Vagina (tissue), 2 donors: Measurements from ENCODE around the gene TNFRSF21. TPM values are rescaled to one million over a fixed set of nuclear protein-coding genes. Genes with fewer than 3 reads are reported as not detected.

Experiments
- DNase-seq, 2 donors: peaks; one replicate each; pipeline ENCODE4 v3.0.0-alpha.2; 2017; ENCODE audit errors: extremely low spot score in 2 of 2
- H3K27ac ChIP-seq: fragments of 200-600 bp; sonication (generic); one replicate; pipeline ENCODE4 v1.5.1; 2019
- H3K27me3 ChIP-seq: fragments of 200-600 bp; sonication (generic); one replicate; pipeline ENCODE4 v1.5.1; 2019
- H3K36me3 ChIP-seq, 2 donors: fragments of 200-600 bp; sonication (generic); one replicate each; pipeline ENCODE4 v1.5.1; 2017 to 2019
- H3K4me1 ChIP-seq: fragments of 200-600 bp; sonication (generic); one replicate; pipeline ENCODE4 v1.5.1; 2019
- H3K4me3 ChIP-seq, 2 donors: fragments of 200-600 bp; sonication (generic); 1 replicate in 1 of 2; 2 replicates in 1 of 2; pipeline ENCODE4 v1.5.1; 2016 to 2019
- H3K9me3 ChIP-seq: fragments of 200-600 bp; sonication (generic); one replicate; pipeline ENCODE4 v1.5.1; 2019
- CTCF ChIP-seq, 3 experiments: fragments of 450-650 bp in 2 of 3; fragments of 200-600 bp in 1 of 3; sonication (generic) in 1 of 3; IDR thresholded peaks; one replicate each; pipeline ENCODE4 v1.5.1; 2017 to 2019; ENCODE audit warnings: antibody characterized with exemption in 3 of 3, mild to moderate bottlenecking in 2 of 3, moderate library complexity in 2 of 3
- POLR2A ChIP-seq, 2 donors: fragments of 450-650 bp; IDR thresholded peaks; one replicate each; pipeline ENCODE4 v1.6.1; 2017; ENCODE audit warnings: antibody characterized with exemption in 2 of 2, mild to moderate bottlenecking in 2 of 2, moderate library complexity in 2 of 2
- POLR2AphosphoS5 ChIP-seq, 2 donors: sonication (generic); formaldehyde crosslinking; IDR thresholded peaks; one replicate each; pipeline ENCODE4 v1.9.0; 2017; ENCODE audit warnings: antibody characterized with exemption in 2 of 2, mild to moderate bottlenecking in 2 of 2, low read depth in 1 of 2; ENCODE audit not compliant: insufficient read depth in 1 of 2
- intact Hi-C: fragments of 100-400 bp; cut with DNase I; formaldehyde crosslinking; loops from one replicate; pipeline ENCODE4 v1.15.1; 2023
- total RNA-seq: library from RNA; depleted of rRNA; stranded (reverse); fragments of >200 nt; gene quantifications from one replicate; pipeline ENCODE4 v1.2.3, GENCODE V29; 2016

The TNFRSF21 gene
- total RNA-seq, 1 donor from 2014 or later: 30.4 TPM

GRCh38 chr6:47187113-47187512 lies 122.6 kb downstream of the TNFRSF21 start:
- no peaks in the 10 kb centered on the region for H3K36me3 ChIP-seq
- intact Hi-C loops: no loop called here
- no peak for TF ChIP-seq POLR2AphosphoS5 (IDR thresholded peaks at IDR 0.05; ENCODE audit: insufficient read depth in 1 of 2, low read depth in 1 of 2)
- TF ChIP-seq POLR2A (IDR thresholded peaks at IDR 0.05): no peak
- no peak for TF ChIP-seq CTCF (IDR thresholded peaks at IDR 0.05)
- no peak for DNase-seq
- H3K27ac ChIP-seq: no peak overlapping the region
- H3K4me1 ChIP-seq: no peaks in the 10 kb centered on the region
- H3K27me3 ChIP-seq: no peaks in the 10 kb centered on the region
- H3K4me3 ChIP-seq: no peak overlapping the region
- H3K9me3 ChIP-seq: no peaks in the 10 kb centered on the region

- no peaks in the 10 kb centered on the region for H3K9me3 ChIP-seq
- H3K27me3 ChIP-seq: no peaks in the 10 kb centered on the region
- no peaks in the 10 kb centered on the region for H3K4me1 ChIP-seq
- TF ChIP-seq POLR2A (IDR thresholded peaks at IDR 0.05): no peak
- no peak for TF ChIP-seq POLR2AphosphoS5 (IDR thresholded peaks at IDR 0.05; ENCODE audit: insufficient read depth in 1 of 2, low read depth in 1 of 2)
- TF ChIP-seq CTCF (IDR thresholded peaks at IDR 0.05): no peak
- H3K4me3 ChIP-seq: no peak overlapping the region
- H3K36me3 ChIP-seq: no peaks in the 10 kb centered on the region
- intact Hi-C loops: no loop called here
- no peak overlapping the region for H3K27ac ChIP-seq
- DNase-seq: no peak
Observed at GRCh38 chr6:47182291-47182957, 127.3 kb downstream of the TNFRSF21 start.

GRCh38 chr6:47181681-47182080 lies 128.0 kb downstream of the TNFRSF21 start:
- no peak overlapping the region for H3K27ac ChIP-seq
- intact Hi-C loops: no loop called here
- no peaks in the 10 kb centered on the region for H3K36me3 ChIP-seq
- H3K9me3 ChIP-seq: no peaks in the 10 kb centered on the region
- H3K27me3 ChIP-seq: no peaks in the 10 kb centered on the region
- no peak overlapping the region for H3K4me3 ChIP-seq
- no peak for DNase-seq
- no peak for TF ChIP-seq CTCF (IDR thresholded peaks at IDR 0.05)
- no peak for TF ChIP-seq POLR2A (IDR thresholded peaks at IDR 0.05)
- TF ChIP-seq POLR2AphosphoS5 (IDR thresholded peaks at IDR 0.05; ENCODE audit: insufficient read depth in 1 of 2, low read depth in 1 of 2): no peak
- no peaks in the 10 kb centered on the region for H3K4me1 ChIP-seq

Other genes with a start within 250 kb of the TNFRSF21 start
- gene CD2AP, start 167.9 kb upstream of the TNFRSF21 start, total RNA-seq: 23.6 TPM